Vagina (tissue), 2 donors: ENCODE data around the gene CCM2. TPM values are rescaled to one million over a fixed set of nuclear protein-coding genes. Genes with fewer than 3 reads are reported as not detected.
"Not testable (repeated sequence)": the region's sequence is repeated elsewhere in the genome, so short reads cannot be mapped to it uniquely, and the experiment has no call there.

Experiments used
- DNase-seq, 2 donors: peaks; one replicate each; pipeline ENCODE4 v3.0.0-alpha.2; 2017; ENCODE audit errors: extremely low spot score in 2 of 2
- H3K27ac ChIP-seq: fragments of 200-600 bp; sonication (generic); one replicate; pipeline ENCODE4 v1.5.1; 2019
- H3K27me3 ChIP-seq: fragments of 200-600 bp; sonication (generic); one replicate; pipeline ENCODE4 v1.5.1; 2019
- H3K36me3 ChIP-seq, 2 donors: fragments of 200-600 bp; sonication (generic); one replicate each; pipeline ENCODE4 v1.5.1; 2017 to 2019
- H3K4me1 ChIP-seq: fragments of 200-600 bp; sonication (generic); one replicate; pipeline ENCODE4 v1.5.1; 2019
- H3K4me3 ChIP-seq, 2 donors: fragments of 200-600 bp; sonication (generic); 1 replicate in 1 of 2; 2 replicates in 1 of 2; pipeline ENCODE4 v1.5.1; 2016 to 2019
- H3K9me3 ChIP-seq: fragments of 200-600 bp; sonication (generic); one replicate; pipeline ENCODE4 v1.5.1; 2019
- CTCF ChIP-seq, 3 experiments: fragments of 450-650 bp in 2 of 3; fragments of 200-600 bp in 1 of 3; sonication (generic) in 1 of 3; IDR thresholded peaks; one replicate each; pipeline ENCODE4 v1.5.1; 2017 to 2019; ENCODE audit warnings: antibody characterized with exemption in 3 of 3, mild to moderate bottlenecking in 2 of 3, moderate library complexity in 2 of 3
- POLR2A ChIP-seq, 2 donors: fragments of 450-650 bp; IDR thresholded peaks; one replicate each; pipeline ENCODE4 v1.6.1; 2017; ENCODE audit warnings: antibody characterized with exemption in 2 of 2, mild to moderate bottlenecking in 2 of 2, moderate library complexity in 2 of 2
- POLR2AphosphoS5 ChIP-seq, 2 donors: sonication (generic); formaldehyde crosslinking; IDR thresholded peaks; one replicate each; pipeline ENCODE4 v1.9.0; 2017; ENCODE audit warnings: antibody characterized with exemption in 2 of 2, mild to moderate bottlenecking in 2 of 2, low read depth in 1 of 2; ENCODE audit not compliant: insufficient read depth in 1 of 2
- intact Hi-C: fragments of 100-400 bp; cut with DNase I; formaldehyde crosslinking; loops from one replicate; pipeline ENCODE4 v1.15.1; 2023
- total RNA-seq: library from RNA; depleted of rRNA; stranded (reverse); fragments of >200 nt; gene quantifications from one replicate; pipeline ENCODE4 v1.2.3, GENCODE V29; 2016

CCM2 gene
- total RNA-seq, 1 donor from 2014 or later, result 44.2 TPM

- Histone ChIP-seq H3K9me3 (no peaks in the 10 kb centered on the region), H3K27ac (no peak overlapping the region), H3K4me3 (no peak overlapping the region), H3K36me3 (no peaks in the 10 kb centered on the region), H3K27me3 (no peaks in the 10 kb centered on the region), H3K4me1 (peaks cover 10% of the 10 kb centered on the region)
- DNase-seq, result no peak
- intact Hi-C loops, result no loop called here
- no peak for TF ChIP-seq POLR2A (IDR thresholded peaks at IDR 0.05)
- no peak for TF ChIP-seq POLR2AphosphoS5 (IDR thresholded peaks at IDR 0.05; ENCODE audit: insufficient read depth in 1 of 2, low read depth in 1 of 2)
- TF ChIP-seq CTCF (IDR thresholded peaks at IDR 0.05), result no peak
Observed at GRCh38 chr7:45015313-45015712, 15.3 kb downstream of the CCM2 start.

DNA sequence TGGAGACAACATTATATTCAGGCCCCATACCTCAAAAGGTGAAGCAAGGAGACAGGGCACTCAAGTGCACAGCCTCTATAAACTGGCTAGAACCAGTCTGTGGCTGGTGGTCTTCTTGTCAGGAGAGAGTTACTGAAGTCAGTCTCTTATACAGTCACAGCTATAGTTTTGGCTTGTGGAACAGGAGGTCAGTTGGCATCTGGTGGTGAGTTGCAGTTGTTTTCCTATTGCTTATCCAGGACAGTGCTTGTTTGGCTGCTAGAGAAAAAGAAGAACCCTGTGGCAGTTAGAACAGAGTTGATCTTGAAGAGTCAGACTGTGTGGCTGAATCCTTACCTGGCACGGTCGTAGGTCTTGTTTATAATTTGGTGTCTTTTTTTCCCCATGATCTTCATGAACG is 17.3 kb downstream of the CCM2 start:
- Histone ChIP-seq H3K27me3 (no peaks in the 10 kb centered on the region), H3K9me3 (no peaks in the 10 kb centered on the region), H3K4me1 (peaks cover 10% of the 10 kb centered on the region), H3K27ac (no peak overlapping the region), H3K36me3 (no peaks in the 10 kb centered on the region), H3K4me3 (no peak overlapping the region)
- TF ChIP-seq CTCF (IDR thresholded peaks at IDR 0.05), result no peak
- TF ChIP-seq POLR2A (IDR thresholded peaks at IDR 0.05), result no peak
- TF ChIP-seq POLR2AphosphoS5 (IDR thresholded peaks at IDR 0.05; ENCODE audit: insufficient read depth in 1 of 2, low read depth in 1 of 2), result no peak
- no peak for DNase-seq
- intact Hi-C loops, result no loop called here

DNA sequence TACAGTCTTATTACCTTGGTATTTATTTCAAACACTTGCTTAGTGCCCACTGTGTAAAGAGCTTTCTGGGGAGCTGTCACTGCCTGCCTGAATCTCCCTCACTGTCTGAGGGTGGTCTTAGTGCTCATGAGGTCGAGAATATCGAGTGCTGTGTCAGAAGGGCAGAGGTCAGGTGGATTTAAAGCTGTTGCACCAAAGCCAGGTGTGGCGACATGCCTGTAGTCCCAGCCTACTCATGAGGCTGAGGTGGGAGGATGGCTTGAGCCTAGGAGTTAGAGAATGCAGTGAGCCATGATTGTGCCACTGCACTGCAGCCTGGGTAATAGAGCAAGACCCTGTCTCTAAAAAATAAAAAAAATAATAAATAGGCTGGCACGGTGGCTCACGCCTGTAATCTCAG is 20.9 kb downstream of the CCM2 start:
- Histone ChIP-seq H3K9me3 (no peaks in the 10 kb centered on the region), H3K27me3 (no peaks in the 10 kb centered on the region), H3K4me1 (no peaks in the 10 kb centered on the region), H3K4me3 (no peak overlapping the region), H3K27ac (no peak overlapping the region), H3K36me3 (no peaks in the 10 kb centered on the region)
- TF ChIP-seq CTCF (IDR thresholded peaks at IDR 0.05) (no peak), POLR2A (IDR thresholded peaks at IDR 0.05) (no peak), POLR2AphosphoS5 (IDR thresholded peaks at IDR 0.05; ENCODE audit: insufficient read depth in 1 of 2, low read depth in 1 of 2) (no peak)
- intact Hi-C loops, result no loop called here
- DNase-seq, result no peak

DNA sequence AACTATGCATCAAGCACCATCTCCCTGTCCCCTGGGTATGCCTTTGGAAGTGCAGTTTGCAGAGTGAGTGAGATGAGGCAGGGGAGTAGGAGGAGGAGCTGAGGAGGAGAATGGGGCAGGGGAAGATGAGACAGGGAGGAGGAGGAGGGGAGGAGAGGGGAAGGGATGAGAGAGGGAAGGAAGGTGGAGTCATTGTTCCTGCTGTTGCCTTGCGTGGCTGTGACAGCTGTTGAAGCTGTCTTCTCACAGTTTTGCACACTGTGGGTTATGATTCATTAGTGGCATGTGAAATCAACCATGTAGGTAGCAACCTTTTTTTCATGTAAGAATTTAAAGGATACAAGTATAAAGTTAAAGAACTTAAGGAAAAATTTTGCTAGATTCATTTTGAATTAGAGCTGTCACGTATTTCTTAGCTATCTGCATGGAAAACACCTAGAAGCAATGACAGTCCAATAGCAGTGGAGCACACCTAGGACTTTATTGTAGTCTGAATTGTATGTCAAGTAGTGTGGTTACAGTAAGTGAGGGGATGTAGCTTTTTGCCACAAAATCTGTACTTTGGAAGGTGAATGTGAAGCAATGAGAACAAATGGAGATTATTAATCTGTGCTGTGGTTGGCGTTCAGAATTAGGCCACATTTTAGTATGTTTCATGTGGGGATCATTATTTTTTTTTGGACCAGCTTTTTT is 21.7 kb downstream of the CCM2 start:
- TF ChIP-seq POLR2A (IDR thresholded peaks at IDR 0.05) (no peak), CTCF (IDR thresholded peaks at IDR 0.05) (no peak), POLR2AphosphoS5 (IDR thresholded peaks at IDR 0.05; ENCODE audit: insufficient read depth in 1 of 2, low read depth in 1 of 2) (no peak)
- H3K27me3 ChIP-seq, result no peaks in the 10 kb centered on the region
- intact Hi-C loops, result no loop called here
- H3K4me3 ChIP-seq, result no peak overlapping the region
- no peak overlapping the region for H3K27ac ChIP-seq
- peaks cover 2% of the 10 kb centered on the region for H3K4me1 ChIP-seq
- no peaks in the 10 kb centered on the region for H3K36me3 ChIP-seq
- H3K9me3 ChIP-seq, result no peaks in the 10 kb centered on the region
- no peak for DNase-seq

GRCh38 chr7:45024126-45024744 is 24.2 kb downstream of the CCM2 start:
- Histone ChIP-seq H3K4me3 (no peak overlapping the region), H3K9me3 (no peaks in the 10 kb centered on the region), H3K27me3 (no peaks in the 10 kb centered on the region), H3K4me1 (peaks cover 8% of the 10 kb centered on the region), H3K36me3 (no peaks in the 10 kb centered on the region), H3K27ac (no peak overlapping the region)
- intact Hi-C loops, result no loop called here
- no peak for DNase-seq
- TF ChIP-seq POLR2AphosphoS5 (IDR thresholded peaks at IDR 0.05; ENCODE audit: insufficient read depth in 1 of 2, low read depth in 1 of 2), result no peak
- TF ChIP-seq POLR2A (IDR thresholded peaks at IDR 0.05), result no peak
- no peak for TF ChIP-seq CTCF (IDR thresholded peaks at IDR 0.05)

DNA sequence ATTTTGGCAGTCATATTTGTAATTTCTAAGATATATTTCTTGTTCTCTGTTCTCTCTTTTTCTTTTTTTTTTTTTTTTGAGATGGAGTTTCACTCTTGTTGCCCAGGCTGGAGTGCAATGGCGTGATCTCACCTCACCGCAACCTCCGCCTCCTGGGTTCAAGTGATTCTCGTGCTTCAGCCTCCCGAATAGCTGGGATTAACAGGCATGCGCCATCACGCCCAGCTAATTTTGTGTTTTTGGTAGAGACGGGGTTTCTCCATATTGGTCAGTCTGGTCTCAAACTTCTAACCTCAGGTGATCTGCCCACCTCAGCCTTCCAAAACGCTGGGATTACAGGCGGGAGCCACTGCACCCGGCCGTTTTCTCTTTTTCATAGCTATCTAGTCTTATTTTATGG is 25.5 kb downstream of the CCM2 start:
- H3K9me3 ChIP-seq, H3K4me3 ChIP-seq, DNase-seq, H3K36me3 ChIP-seq, H3K27me3 ChIP-seq, H3K4me1 ChIP-seq, intact Hi-C loops, H3K27ac ChIP-seq: not testable (repeated sequence)
